HS-5 (cell line): ENCODE measurements around the gene CMTR1.
"Not testable (repeated sequence)": the region's sequence is repeated elsewhere in the genome, so short reads cannot be mapped to it uniquely, and the experiment has no call there.

Source experiments
- DNase-seq: peaks from one replicate; pipeline ENCODE4 v3.0.0-alpha.2; 2012; ENCODE audit warnings: low read depth

The CMTR1 gene, protein sequence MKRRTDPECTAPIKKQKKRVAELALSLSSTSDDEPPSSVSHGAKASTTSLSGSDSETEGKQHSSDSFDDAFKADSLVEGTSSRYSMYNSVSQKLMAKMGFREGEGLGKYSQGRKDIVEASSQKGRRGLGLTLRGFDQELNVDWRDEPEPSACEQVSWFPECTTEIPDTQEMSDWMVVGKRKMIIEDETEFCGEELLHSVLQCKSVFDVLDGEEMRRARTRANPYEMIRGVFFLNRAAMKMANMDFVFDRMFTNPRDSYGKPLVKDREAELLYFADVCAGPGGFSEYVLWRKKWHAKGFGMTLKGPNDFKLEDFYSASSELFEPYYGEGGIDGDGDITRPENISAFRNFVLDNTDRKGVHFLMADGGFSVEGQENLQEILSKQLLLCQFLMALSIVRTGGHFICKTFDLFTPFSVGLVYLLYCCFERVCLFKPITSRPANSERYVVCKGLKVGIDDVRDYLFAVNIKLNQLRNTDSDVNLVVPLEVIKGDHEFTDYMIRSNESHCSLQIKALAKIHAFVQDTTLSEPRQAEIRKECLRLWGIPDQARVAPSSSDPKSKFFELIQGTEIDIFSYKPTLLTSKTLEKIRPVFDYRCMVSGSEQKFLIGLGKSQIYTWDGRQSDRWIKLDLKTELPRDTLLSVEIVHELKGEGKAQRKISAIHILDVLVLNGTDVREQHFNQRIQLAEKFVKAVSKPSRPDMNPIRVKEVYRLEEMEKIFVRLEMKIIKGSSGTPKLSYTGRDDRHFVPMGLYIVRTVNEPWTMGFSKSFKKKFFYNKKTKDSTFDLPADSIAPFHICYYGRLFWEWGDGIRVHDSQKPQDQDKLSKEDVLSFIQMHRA

DNA sequence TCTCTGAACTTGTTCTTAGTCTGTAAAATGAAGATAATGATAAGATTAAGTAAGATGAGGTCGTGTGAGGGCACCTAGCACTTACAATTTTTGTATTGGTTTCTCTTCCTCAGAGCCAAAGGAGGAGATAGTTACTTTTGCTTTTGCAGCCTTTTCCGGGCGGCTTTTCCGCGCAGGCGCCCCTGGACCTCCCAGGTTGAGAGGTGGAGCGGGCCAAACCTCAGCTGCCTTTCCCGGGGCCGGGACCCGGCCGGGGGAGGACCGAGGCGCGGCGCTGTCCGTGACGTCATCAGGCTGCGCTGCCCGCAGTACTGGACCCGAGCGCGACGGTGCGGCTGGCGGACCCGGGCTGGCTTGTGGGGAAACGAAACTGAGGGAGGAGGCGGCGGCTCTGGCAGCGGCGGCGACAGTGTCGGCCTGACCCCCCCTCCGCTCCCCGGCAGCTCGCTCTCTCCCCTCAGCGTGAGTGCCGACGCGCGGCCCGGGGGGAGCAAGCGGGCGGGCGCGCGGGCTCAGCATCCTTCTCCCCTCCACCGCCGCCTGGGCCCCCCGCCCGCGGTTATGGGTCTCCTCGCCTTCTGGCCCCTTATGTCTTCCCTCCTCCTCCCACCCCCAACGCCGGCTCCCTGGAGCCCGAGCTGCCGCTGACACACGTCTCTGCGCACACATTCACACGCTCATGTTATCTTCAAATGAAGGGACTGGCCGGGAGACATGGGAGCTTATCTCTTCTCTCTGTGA lies at the start of gene CMTR1:
CMTR1 (plus strand) TSS at position 306 of the 741 bp plus-strand sequence. CDS start 2,409 bp downstream, outside the sequence.
- peak; percentile 49 for DNase-seq

DNA sequence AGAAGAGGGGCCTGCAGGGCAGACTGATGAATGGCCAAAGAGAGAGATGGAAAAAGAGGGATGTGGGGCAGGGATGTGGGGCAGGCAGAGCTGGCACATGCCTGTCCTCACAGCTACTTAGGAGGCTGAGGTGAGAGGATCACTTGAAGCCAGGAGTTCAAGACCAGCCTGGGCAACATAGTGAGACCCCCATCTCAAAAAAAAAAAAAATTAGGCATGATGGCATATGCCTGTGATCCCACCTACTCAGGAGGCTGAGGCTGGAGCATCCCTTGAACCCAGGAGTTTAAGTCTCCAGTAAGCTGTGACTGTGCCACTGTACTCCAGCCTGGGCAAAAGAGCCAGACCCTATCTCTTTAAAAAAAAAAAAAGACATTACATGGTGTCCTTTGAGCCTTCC lies 44.4 kb upstream of the CMTR1 start:
- DNase-seq = no peak

DNA sequence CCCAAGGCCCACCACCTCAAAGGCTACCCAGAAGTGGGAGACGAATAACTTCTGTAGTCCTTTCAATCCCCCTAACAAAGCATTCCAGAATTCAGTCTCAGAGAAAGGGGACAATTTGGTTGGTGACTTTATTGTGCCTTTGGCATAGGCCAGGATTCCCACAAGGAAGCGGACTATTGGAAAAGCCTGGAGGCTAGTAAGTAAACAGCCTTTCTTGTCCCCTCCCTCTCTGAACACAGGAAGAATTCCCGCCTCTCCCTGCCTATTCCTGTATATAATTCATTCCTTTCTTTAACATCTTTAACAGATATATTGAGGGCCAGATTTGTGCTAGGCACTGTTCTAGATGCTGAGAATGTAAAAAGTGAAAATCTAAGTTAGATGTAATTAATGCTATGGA lies 43.2 kb upstream of the CMTR1 start:
- DNase-seq = no peak

DNA sequence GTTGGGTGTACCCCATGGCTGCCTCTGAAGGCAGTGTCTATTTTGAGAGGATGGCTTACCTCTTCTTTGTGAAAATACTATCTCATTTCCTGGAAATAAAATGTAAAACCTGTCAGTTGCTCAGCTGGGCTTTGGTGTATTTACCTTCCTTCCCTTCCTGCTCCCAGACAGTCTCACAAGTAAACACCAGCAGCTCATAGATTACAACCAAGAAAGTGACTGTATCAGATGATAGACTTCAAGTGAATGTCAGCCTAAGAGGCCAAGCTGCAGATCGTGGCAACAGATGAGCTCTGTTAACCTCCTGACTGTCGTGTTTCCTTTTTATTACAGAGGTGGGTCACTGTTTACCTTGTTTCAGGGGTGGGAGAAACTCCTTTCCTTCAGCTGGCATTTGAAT lies 41.9 kb upstream of the CMTR1 start:
- no peak for DNase-seq

DNA sequence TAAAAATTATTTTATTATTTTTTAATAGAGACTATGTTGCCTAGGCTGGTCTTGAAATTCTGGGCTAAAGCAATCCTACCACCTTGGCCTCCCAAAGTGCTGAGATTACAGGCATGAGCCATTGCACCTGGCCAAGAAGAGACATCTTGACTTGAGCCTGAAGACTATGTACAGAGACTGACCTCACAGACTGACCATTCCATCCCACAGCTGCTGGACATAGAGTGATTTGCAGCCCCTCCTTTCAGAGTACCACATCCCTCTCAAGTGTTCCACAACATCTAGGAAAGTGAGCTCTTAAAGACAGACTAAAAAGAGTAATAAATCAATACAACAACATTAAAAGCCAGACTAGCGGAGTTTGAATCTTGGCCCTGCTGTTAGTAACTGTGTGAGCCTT lies 40.2 kb upstream of the CMTR1 start:
- no peak for DNase-seq

DNA sequence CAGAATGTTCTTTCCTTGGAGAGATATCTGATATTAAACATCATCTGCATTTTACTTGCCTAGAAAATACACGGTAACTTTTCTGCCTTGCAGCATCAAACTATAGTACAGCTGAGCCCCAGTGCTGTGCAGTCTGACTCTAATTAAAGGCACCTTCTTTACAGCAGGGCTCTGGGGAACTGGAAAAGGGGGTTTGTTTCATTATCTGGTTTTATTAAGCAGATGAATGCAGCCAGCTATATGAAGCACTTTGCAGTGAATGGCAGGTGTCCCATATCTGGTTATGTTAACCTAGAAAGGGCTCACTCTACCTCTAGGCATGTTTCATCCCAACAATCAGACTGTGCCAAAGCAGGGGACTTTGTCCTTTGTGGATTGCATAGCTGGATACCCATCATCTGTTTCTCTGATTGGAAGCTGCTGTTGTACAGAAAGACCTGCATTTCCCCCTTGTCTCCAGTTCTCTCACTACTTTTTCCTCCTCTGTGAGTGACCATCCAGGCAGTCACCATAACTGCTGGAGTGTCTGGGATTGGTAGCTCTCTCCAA lies 39.6 kb upstream of the CMTR1 start:
- DNase-seq = no peak

DNA sequence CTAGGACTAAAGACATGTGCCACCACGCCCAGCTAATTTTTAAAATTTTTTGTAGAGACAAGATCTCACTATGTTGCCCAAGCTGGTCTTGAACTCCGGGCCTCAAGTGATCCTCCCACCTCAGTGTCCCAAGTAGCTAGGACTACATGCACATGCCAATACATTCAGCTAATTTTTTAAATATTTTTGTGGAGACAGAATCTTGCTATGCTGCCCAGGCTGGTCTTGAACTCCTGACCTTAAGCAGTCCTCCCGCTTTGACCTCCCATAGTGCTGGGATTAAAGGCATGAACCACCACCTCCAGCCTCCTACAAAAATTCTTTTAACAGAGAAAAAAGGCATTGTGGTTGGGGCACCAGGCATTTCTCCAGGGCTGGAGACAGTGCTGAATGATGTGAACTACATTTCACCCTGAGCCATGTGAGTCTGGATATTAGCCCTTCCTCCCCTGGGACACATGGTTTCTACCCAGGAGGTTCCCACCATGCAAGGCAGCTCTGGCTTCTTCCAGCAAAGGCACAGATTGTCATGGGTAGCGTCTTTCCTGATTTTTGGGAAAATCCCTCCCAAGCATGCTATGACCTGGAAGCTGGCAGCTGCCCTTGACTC lies 36.3 kb upstream of the CMTR1 start:
- DNase-seq = no peak

DNA sequence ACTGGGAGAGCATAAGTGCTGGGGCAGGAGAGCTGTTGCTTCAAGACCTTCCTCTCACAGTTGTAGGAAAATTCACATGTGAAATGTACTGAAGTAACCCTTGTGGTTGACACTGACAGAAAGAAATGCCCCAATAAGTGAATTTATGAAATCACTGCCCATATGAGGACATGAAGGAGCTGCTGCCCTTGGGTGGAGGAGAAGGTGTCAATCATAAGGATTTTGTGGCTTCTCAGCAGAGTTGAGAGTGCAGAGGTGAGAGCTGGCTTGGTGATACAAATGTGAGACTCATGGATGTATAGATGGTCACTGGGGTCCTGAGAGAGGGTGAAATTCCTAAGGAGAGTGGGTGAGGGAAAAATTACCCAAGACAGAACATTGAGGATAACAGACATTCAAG lies 33.9 kb upstream of the CMTR1 start:
- no peak for DNase-seq

DNA sequence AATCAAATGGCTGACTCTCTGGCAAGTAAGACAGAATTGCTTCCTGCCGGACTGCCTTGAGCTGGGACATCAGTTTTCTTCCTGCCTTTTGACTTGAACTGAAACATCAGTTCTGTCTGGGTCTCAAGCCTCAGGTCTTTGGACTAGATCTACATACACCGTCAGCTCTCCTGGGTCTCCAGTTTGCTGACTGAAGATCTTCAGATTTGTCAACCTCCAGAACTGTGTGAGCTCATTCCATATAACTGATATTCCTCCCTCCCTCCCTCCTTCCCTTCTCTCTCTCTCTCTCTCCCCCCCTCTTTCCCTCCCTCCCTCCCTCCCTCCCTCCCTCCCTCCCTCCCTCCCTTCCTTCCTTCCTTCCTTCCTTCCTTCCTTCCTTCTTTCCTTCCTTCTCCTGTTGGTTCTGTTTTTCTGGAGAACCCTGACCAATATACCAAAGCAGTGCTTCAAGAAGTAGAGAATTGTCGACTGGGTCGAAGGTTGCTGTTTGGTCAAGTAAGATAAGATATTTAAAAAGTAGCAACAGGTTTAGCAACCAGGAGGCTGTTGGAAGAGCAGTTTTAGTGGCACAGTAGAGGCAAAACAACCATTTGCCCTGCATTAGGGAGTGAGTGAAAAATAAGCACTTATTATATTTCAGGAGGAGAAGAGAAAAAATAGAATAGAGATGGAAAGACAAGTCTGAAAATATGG lies 33.1 kb upstream of the CMTR1 start:
- DNase-seq = no peak

DNA sequence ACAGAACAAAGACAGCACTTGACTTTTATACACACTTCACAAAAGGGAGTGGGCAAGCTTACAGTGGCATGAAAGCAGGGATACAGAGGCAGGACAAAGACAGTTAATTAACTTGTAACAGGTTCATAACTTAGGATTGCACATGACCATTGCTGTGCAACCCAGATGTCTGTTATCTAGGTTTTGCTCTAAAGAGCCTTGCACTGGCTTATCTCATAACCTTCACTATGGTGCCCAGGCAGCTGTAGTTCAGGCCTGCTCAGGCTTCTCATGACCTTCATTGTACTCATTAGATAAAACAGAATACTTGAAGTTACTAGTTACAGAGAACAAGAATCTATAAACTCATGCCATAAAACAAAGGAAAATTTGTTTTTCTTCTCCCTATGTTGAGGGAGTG lies 31.4 kb upstream of the CMTR1 start:
- DNase-seq = not testable (repeated sequence)

DNA sequence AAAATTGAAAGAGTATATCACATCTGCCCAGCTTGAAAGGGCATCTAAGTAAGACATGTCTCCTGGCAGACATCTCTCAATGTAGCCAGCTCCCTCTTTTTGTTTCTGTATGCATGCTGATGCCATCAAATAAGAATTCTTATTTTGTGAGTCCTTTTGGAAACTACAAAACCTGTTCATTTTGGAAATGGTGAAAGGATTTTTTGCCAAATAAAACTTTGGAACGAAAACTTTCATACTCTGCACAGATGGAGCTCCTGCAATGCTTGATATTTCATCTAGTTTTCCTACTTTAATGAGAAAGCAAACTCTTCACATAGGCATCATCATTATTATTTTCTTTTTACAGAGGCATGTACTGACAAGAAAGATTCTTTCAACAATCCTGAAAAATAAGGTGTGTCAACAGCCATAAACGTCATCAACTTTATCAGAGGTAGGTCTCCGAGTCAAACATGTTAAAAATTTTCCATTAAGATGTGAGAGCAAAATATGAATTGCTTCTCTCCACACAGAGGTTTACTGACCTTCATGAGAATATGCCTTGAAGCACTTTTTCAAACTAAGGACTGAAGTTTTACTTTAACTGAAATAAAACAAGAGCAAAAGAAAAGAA lies 26.2 kb upstream of the CMTR1 start:
- DNase-seq = no peak

DNA sequence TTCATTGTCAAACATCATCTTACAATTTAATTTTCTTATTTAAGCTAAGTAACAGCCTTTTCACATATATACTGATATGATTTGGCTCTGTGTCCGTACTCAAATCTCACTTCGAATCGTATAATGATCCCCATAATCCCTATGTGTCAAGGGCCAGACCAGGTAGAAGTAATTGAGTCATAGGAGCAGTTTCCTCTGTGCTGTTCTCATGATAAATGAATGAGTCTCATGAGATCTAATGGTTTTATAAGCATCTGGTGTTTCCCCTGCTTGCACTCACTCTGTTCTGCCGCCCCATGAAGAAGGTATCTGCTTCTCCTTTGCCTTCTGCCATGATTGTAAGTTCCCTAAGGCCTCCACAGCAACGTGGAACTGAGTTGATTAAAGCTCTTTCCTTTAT lies 25.1 kb upstream of the CMTR1 start:
- no peak for DNase-seq

DNA sequence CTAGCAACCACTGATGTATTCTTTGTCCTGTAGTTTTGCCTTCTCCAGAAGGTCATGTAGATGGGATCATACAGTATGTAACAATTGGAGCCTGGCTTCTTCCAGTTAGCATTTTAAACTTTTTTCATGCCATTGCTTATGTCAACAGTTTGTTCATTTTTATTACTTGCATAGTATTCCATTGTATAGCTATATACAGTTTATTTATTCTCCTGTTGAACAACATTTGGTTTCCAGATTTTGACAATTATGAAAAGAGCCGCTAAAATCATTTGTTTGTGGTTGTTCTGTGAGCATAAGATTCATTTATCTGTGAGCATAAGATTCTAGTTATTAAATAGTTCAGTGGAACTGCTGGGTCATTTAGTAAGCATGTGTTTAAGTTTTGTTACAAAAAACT lies 23.5 kb upstream of the CMTR1 start:
- DNase-seq = no peak

DNA sequence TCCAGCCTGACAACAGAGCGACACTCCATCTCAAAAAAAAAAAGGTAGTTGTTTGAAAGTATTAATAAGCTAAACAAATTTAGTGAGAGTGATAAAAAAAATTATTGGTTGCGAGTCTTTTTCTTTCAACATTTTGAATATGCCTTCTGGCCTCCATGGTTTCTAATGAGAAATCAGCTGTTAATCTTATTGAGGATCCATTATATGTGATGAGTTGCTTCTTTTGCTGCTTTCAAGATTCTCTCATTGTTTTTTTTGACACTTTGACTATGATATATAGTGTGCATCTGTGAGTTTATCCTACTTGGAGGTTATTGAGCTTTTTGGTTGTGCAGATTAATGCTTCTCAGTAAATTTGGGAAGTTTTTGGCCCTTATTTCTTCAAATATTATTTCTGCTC lies 15.6 kb upstream of the CMTR1 start:
- DNase-seq = no peak

DNA sequence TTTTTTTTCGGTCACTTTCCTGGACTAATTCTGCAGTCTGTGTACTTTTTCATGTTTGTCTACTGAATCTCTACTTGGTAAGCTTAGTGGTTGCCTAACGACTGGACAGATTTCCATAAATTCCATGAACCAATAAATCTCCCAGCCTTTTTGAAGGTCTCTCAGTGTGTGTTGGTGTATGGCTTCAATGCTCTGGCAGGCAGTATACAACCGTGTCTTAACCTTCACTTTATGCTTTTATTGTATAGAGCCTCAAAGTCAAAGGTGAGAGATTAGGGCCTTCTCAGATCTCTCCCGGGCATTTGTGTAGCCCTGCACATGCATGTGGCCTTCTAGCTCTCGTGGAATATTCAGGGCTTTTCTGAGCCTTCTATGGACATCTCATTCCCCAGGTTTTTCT lies 14.3 kb upstream of the CMTR1 start:
- DNase-seq = no peak

DNA sequence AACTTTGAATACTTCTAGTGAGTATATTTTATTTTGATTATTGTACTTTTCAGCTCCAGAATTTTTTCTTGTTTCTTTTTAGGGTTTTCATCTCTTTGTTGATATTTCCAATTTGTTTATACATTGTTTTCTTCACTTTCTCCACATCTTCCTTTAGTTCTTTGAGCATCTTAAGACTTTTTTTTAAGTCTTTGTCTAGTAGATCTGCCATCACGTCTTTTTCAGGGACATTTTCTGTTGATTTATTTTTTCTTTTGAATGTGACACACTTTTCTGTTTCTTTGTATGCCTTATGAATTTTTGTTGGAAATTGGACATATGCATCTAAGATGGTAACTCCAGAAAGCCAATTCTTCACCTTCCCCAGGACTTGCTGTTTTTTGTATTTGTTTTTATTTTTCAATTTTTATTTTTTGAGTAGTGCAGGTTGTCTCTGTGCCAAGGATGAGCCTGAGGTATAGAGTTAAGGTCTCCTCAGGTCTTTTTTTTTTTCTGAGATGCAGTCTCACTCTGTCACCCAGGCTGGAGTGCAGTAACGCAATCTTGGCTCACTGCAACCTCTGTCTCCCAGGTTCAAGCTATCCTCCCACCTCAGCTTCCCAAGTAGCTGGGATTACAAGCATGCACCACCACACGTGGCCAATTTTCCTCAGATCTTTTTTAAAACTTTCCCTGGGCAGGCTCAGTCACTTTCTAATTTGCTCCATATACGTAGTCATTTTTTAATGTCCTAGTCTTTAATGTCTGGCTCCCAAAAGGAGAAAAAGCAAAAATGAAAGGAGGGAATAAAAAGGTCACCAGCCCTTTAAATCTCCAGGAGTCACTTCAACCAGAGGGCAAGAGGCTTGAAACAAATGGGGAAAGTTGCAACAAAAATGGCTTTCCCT lies 6.7 kb upstream of the CMTR1 start:
- no peak for DNase-seq

DNA sequence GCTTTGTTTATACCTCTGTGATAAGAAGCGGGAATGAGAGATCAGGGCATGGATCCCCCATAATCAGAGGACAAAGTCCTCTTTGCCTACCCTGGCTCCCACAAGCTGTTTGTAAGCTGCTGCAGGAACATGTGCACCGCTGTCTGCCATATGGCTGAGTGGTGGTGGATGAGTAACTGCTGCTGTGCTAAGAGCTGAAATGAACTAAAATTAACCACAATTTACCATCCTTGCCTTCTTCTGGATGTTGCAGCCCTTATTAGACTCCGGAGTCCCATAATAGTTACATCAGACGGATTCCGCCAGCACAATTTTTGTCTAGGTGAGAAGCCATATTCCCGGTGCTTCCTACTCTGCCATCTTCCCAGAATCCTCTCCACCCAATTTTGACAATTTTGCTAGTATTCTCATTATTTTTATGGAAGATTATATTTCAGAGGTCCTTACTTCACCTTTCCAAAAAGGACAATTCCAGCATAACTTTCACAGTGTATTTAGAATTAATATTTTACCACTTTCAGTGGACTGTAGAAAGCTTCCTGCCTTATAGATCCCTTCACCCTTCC lies 6.0 kb upstream of the CMTR1 start:
- no peak for DNase-seq

DNA sequence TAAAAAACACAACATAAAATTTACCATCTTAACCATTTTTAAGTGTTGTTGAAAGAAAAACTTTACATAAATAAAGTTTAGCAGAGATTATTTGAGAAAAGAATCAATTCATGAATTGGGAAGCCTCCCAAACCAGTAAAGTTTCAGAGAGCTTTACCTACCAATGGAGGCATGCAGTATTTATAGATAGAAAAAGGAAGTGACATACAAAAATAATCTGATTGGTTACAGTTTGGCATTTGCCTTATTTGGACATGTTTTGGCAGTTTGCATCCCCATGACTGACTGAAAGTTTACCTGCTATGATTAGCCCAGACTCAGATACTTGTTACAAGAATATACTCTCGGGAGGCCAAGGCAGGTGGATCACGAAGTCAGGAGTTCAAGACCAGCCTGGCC lies 3.7 kb upstream of the CMTR1 start:
- DNase-seq = no peak

DNA sequence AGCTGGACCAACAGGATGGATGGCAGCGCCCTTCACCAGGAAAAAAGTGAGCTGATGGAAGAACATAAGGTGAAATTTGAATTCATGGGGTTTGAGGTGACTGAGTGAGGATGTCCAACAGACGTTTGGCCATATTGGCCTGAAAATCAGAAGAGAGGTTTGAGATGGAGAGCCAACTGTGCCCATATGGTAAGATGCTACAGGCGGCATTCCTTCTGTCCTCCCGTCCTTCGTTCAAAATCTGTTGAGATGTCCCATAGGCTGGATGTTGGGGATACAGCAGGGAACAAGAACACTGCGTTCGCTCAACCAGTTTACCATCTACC lies 468 bp upstream of the CMTR1 start:
- no peak for DNase-seq
